Activated CD4-positive, alpha-beta T cell treated with anti-CD3 and anti-CD28 coated beads for 4 hours (primary cell): ENCODE measurements around the gene FAM114A2.
A peak's percentile ranks its signal among the peaks of the same experiment; 100 is the strongest.

Experiments
- DNase-seq, 2 donors: peaks; one replicate each; pipeline ENCODE4 v3.0.0-alpha.2; 2020

FAM114A2 gene

DNA sequence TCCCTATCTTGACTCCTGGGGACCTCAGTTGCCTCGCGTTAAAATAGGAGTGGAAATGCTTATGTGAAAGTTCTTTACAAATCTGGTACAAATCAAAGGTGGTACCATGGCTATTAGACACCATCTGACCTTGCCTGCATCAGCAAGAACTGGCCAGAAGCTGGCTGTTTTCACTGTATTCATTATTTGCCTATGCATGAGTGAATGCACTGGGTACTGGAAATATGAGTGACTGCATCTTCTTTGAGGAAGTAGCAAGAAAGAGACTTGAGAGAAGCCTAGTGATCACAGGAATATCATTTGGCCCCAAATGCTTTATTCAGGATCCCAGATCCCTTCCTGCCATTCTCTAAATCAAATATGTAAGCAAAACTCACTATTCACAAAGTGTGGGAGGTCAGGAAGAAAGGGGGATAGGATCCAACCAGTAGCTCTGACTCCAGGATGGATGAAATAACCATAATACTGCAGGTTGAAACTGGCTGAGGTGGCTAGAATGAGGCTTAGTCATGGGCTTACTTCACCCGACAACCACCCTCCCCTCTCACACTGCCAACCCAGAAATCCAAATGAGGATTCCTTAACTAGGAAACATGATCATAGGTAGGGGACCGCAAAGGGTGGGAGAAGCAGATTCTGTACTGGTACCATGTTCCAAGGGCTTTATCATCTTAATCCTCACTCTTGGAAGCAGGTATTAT, 56.7 kb downstream of the FAM114A2 start:
- no peak for DNase-seq

DNA sequence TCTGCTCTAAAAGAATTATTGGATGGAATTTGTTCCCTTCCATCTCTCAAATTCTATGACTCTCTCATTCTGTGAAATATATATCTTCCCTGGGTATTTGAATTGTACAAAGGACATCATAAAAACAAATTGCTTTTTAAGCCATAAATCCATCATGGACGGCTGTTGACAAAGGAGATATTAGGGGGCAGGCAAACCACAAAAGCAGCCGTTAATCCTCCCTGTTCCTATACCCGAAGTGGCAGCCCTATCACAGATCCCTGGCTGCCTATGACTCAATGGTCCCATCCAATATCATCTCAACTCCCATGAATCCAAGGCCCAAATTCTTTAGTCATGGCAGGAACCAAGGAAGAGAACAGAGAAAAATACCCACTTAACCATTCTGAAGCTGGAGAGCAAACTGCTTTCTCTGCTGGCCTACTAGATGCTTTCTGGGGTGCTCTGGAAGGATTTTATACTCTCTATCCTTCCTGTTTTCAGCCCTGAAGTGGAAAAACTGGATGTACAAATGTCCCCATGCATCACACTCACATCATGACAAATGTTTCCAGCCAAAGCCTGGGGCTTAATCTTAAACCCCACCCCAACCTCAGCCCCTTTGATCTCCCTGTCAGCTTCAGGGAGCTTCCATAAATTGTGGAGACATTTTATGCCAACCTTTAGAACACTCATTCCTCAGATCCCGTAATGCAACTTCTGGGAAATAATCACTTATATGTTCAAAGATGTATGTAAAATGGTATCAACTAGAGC, 59.5 kb downstream of the FAM114A2 start:
- no peak for DNase-seq

DNA sequence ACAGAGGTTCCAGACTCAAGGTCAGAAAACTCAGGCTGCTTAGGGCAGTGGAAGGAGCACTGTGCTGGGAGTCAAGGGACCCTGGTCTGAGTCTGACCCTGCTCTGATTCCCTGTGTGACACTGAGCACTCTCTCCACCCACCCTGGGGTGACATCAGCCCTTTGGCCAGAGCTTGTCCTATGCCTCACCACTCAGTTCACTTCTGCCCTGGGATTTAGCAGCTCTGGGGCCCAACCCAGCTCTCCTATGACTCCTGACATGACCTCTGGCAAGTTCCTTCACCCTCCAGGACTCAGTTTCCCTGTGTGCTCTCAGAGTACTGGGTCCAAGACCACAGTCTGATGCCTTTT, 63.9 kb downstream of the FAM114A2 start:
- no peak for DNase-seq

- peak in 1 of 2 donors; percentile 11 for DNase-seq
Measured at GRCh38 chr5:153974131-153974812, 64.4 kb downstream of the FAM114A2 start.

DNA sequence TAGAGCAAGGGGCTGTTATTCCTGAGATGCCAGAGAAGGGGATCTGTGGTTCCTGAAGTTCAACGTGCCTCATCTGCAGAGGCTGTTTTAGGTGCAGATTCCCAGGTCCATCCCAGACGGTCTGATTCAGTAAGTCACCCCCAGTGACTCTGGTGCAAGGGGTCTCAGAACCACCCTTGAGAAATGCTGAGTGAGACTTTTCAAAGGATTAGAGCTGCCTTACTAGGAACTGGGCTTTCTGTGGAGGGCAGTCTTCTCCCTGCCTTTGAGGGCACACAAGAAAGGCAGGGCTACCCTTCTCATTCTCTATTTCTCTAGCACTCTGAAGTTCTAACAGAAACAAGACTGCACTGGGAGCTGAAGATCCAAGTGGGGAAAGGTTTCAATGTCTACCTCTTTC, 66.5 kb downstream of the FAM114A2 start:
- no peak for DNase-seq

DNA sequence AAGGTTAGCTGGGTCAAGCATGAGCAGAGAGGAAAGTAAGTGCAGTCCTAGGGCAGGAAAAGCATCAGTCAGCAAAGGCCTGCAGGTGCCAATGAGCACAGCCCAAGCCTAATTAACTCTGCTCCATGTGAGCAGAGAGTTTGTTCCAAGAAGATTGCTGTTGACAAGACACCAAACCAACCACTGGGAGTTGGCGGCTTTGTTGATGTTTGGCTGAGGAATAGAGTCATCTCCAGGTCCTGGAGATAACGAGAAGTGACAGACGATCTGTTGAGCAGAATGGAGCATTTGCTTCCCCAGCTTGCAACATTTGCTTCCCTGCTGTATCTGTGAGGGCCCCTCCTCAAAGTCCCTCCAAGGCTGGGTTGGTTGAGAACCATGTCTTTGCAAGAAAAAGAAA, 68.2 kb downstream of the FAM114A2 start:
- no peak for DNase-seq

- DNase-seq = no peak
Measured at GRCh38 chr5:153969563-153969895, 69.2 kb downstream of the FAM114A2 start.

DNA sequence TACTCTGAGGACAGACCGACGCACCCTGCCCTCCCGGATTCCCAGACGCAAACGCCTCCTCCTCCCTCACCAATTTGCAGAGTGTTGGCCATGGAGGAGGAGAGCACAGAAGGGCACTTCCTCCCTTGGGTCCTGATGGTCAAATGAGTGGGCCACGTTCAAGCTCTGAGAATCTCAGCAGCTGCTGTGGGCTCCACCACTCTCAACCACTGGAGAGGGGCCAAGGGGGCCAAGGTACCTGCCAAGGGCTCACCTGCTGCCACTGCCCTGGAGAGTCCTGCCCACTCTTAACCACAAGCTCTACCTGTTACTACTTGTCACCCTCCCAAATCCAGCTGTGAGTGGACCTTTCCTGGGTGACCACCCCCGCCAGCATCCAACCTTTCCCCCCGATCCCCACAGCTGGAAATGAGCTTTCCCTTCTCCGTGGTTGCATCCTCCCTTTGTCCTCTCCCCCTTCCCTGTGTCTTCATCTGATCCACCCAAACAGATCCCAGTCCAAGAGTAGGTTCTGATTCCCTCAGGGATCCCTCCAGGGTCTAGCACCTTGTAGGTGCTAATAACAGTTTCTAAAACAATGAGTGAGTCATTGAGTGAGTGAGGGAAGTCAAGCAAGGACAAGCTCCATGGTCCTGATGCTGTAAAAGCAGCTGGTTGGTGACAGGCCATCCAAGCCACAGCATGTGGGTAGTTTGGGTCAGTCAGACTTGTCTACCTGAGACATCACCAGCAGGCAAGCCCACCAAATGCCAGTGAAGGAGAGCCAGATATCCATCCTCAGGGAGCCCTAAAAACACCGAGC, 69.7 kb downstream of the FAM114A2 start:
- DNase-seq = no peak

- DNase-seq = peak; percentile 8 to 21
Measured at GRCh38 chr5:153964880-153965645, 73.6 kb downstream of the FAM114A2 start.

GRCh38 chr5:153964191-153964879, 74.4 kb downstream of the FAM114A2 start:
- DNase-seq = no peak

DNA sequence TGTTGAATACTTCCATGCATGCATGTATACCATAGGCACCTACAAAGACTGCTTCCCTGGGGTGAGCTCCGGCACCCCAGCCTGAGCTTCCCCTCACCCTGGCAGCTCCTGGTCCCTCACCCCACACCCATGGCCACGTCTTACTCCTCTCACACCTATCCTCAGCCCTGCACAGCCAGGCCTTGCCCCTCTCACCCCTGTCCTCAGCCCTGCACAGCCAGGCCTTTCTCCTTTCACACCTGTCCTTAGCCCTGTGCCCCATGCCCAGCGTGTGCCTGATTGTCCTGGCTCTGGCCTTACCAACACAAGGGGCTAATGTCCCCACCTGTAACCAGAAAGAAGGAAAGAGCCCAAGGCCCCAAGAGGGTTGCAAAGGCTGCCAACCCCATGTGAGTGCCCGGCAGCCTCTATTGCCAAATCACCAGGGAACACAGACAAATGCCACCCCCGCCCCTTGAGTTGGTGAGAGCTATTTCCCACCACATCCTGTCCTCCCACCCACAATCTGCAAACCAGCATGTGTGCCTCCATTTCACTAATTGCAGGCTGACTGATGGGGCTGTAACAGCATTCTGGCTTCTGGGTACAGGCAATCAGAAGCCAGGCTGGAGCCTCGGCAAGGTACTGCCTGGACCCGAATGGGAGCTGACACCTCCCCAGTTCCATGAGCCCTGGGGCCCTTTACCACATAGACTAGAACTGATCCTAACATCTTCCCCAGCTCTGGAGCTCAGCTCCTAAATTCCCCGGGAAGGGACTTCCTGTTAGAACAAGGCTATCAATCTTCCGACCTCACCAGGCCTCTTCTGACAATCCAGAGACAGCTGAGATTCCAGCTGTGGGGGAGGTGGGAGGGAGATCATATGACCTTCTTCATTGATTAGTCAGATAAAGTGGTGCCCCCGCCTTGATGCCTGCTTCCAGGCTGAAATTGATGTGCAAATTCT, 78.2 kb downstream of the FAM114A2 start:
- DNase-seq = no peak

DNA sequence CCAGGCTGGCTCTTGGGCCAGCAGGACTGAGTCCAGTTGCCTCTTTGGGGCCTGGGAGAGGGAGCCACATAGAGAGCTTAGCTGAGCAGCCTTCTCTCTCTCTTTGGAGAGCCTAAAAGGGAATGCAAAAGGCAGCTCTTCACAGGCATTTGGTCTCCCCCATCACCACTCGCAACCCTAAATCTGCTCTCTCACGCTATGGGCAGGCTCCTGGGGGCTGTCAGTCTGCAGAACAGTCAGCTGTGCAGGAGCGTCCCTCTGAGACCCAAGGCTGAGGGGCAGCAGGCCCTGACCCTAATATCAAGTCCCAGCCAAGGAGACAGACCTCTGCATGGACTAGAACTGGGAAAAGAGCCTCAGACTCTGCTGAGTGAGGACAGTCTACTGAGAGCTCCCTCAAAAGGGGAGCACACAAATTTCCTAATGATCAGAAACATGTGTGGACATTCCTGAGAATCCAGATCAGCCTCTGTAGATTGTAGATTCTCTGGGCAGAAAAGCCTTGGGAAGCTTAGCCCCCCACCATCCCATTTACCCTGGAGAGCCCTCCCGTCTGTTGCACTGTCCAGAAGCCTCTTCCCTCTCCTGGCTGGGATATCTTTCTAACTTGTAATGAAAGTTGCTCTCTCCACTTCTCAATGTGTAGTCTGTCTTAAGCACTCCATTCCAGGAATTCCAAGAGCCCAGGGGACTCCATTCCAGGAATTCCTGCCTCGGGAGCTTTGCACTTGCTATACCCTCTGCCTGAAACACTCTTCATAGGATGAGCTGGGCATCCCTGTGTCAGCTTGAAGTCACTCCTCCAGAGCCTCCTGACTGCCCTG, 79.4 kb downstream of the FAM114A2 start:
- no peak for DNase-seq

DNA sequence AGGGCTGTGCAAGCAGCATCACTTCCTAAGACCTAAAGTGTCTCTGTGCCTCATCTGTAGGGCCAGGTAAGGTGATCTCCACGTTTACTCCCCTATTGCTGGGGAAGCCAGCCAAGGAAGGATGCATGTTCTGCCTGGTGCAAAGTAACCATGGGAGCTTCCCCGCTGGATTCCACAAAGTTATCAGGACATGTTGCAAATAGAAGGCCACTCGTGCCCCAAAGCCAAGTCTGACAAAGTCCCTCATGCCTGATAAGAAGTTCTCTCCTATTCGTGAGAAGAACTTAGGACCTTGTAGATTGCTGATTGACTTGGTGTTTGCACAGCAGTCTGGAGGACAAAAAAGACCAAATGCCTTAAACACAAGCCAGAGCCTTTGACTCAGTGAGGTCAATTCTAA, 81.5 kb downstream of the FAM114A2 start:
- no peak for DNase-seq

GRCh38 chr5:153953411-153953810, 85.3 kb downstream of the FAM114A2 start:
- DNase-seq = no peak

GRCh38 chr5:153952893-153953292, 85.8 kb downstream of the FAM114A2 start:
- DNase-seq = no peak

DNA sequence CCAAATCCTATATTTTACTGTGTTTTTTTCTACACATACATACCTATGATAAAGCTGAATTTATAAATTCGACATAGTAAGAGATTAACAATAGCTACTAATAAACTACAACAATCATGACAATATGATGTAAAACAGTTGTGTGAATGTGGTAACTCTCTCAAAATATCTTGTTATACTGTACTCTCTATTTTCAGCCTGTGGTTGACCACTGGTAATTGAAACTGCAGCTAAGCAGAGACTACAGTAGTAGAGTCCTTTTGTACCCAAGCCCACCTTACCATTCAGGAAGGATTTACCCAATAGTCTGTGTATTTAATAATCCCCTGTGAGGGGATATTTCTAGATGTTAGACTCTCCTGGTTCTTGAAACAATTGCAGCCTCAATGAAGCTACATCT, 86.7 kb downstream of the FAM114A2 start:
- no peak for DNase-seq

- DNase-seq = no peak
Measured at GRCh38 chr5:153941265-153941664, 97.4 kb downstream of the FAM114A2 start.
